Measurements from ENCODE around the gene ALG14. TPM values are rescaled to one million over a fixed set of nuclear protein-coding genes. Genes with fewer than 3 reads are reported as not detected.
"Not testable (repeated sequence)": the region's sequence is repeated elsewhere in the genome, so short reads cannot be mapped to it uniquely, and the experiment has no call there.

ALG14 gene
- total RNA-seq, 1 donor from 2014 or later = 10.5 TPM

DNA sequence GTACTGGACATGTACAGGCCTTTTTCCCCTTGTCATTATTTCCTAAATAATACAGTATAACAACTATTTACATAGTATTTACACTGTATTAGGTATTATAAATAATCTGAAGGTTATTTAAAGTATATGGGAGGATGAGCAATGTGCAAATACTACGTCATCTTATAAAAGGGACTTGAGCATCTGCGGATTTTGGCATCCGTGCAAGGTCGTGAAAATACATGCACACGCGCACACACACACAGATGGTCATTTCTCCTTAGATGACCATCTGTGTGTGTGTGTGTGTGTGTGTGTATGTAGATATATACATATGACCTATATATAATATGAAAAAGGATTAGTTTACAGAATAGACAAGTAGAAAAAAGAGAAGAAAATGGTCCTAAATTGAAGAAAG lies 15.4 kb downstream of the ALG14 start:
- H3K4me1 Mint-ChIP-seq (ENCODE audit: low read depth) = peaks cover 6% of the 10 kb centered on the region
- H3K4me3 Mint-ChIP-seq (ENCODE audit: low read depth) = no peak overlapping the region
- H3K36me3 Mint-ChIP-seq (ENCODE audit: insufficient read depth) = peaks cover 15% of the 10 kb centered on the region
- H3K27me3 Mint-ChIP-seq = no peaks in the 10 kb centered on the region
- H3K9me3 Mint-ChIP-seq (ENCODE audit: low read depth) = peaks cover 2% of the 10 kb centered on the region
- no peak overlapping the region for H3K27ac Mint-ChIP-seq
- no peak for DNase-seq (ENCODE audit: low spot score, unreplicated experiment)
- TF ChIP-seq, protein P1, sequence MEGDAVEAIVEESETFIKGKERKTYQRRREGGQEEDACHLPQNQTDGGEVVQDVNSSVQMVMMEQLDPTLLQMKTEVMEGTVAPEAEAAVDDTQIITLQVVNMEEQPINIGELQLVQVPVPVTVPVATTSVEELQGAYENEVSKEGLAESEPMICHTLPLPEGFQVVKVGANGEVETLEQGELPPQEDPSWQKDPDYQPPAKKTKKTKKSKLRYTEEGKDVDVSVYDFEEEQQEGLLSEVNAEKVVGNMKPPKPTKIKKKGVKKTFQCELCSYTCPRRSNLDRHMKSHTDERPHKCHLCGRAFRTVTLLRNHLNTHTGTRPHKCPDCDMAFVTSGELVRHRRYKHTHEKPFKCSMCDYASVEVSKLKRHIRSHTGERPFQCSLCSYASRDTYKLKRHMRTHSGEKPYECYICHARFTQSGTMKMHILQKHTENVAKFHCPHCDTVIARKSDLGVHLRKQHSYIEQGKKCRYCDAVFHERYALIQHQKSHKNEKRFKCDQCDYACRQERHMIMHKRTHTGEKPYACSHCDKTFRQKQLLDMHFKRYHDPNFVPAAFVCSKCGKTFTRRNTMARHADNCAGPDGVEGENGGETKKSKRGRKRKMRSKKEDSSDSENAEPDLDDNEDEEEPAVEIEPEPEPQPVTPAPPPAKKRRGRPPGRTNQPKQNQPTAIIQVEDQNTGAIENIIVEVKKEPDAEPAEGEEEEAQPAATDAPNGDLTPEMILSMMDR (IDR thresholded peaks at IDR 0.05; ENCODE audit: unreplicated experiment) = no peak

DNA sequence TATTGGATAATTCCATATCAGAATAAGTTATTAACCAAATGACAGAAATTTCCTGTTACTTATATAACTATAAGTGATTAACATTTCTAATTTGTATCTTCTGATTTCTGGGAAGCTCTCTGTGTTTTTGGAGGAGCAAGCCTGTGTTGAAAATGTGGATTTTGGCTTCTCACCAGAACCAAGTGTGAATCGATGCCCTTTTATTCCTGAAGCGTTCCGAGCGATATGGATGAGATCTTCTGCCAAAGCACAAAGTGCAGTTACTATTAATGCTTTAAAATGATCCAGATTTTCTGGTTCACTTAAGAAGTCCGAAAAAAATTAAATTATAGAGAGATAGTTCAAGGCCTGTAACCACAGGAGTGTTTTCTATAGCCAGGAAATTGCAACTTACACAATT lies 22.8 kb downstream of the ALG14 start:
- Mint-ChIP-seq H3K27me3 (no peaks in the 10 kb centered on the region), H3K36me3 (ENCODE audit: insufficient read depth) (no peaks in the 10 kb centered on the region), H3K9me3 (ENCODE audit: low read depth) (no peaks in the 10 kb centered on the region), H3K27ac (no peak overlapping the region), H3K4me1 (ENCODE audit: low read depth) (peaks cover 3% of the 10 kb centered on the region), H3K4me3 (ENCODE audit: low read depth) (no peak overlapping the region)
- DNase-seq (ENCODE audit: low spot score, unreplicated experiment) = no peak
- TF ChIP-seq, protein P1 (IDR thresholded peaks at IDR 0.05; ENCODE audit: unreplicated experiment) = no peak

GRCh38 chr1:95048317-95048716 lies 24.4 kb downstream of the ALG14 start:
- H3K27ac Mint-ChIP-seq = no peak overlapping the region
- H3K4me1 Mint-ChIP-seq (ENCODE audit: low read depth) = peaks cover 3% of the 10 kb centered on the region
- H3K27me3 Mint-ChIP-seq = no peaks in the 10 kb centered on the region
- no peak for DNase-seq (ENCODE audit: low spot score, unreplicated experiment)
- no peaks in the 10 kb centered on the region for H3K36me3 Mint-ChIP-seq (ENCODE audit: insufficient read depth)
- TF ChIP-seq, protein P1 (IDR thresholded peaks at IDR 0.05; ENCODE audit: unreplicated experiment) = no peak
- H3K4me3 Mint-ChIP-seq (ENCODE audit: low read depth) = no peak overlapping the region
- H3K9me3 Mint-ChIP-seq (ENCODE audit: low read depth) = no peaks in the 10 kb centered on the region

DNA sequence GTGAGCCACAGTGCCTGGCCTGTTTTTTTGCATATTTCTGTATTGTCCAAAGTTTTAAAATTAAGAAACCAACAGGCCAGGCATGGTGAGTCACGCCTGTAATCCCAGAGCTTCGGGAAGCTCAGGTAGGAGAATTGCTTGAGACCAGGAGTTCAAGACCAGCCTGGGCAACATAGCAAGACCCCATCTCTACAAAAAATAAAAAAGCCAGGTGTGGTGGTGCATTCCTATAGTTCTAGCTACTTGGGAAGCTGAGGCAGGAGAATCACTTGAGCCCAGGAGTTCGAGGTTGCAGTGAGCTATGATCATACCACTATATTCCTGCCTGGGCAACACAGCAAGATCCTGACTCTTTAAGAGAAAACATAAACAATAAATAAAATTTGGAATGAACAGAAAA lies 25.1 kb downstream of the ALG14 start:
- H3K9me3 Mint-ChIP-seq (ENCODE audit: low read depth); DNase-seq (ENCODE audit: low spot score, unreplicated experiment): not testable (repeated sequence)

DNA sequence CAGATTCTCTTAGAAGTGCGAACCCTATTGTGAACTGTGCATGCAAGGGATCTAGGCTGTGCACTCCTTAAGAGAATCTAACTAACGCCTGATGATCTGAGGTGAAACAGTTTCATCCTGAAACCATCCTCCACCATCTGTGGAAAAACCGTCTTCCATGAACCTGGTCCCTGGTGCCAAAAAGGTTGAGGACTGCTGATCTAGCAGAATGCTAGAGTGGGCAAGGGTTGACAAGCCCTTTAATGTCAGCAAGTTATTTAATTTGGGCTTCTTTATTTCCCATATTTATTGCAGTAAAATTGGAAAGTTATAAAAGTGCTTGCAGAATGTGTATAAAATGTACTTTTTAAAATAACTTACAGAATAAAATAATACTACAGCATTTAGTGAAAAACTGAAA lies 26.4 kb downstream of the ALG14 start:
- TF ChIP-seq, protein P1 (IDR thresholded peaks at IDR 0.05; ENCODE audit: unreplicated experiment) = no peak
- Mint-ChIP-seq H3K9me3 (ENCODE audit: low read depth) (no peaks in the 10 kb centered on the region), H3K27me3 (no peaks in the 10 kb centered on the region), H3K4me1 (ENCODE audit: low read depth) (peaks cover 4% of the 10 kb centered on the region), H3K4me3 (ENCODE audit: low read depth) (no peak overlapping the region), H3K27ac (no peak overlapping the region), H3K36me3 (ENCODE audit: insufficient read depth) (no peaks in the 10 kb centered on the region)
- DNase-seq (ENCODE audit: low spot score, unreplicated experiment) = no peak

More for the DNA sequence above, 25.1 kb downstream of the ALG14 start:
- H3K27ac Mint-ChIP-seq; H3K4me1 Mint-ChIP-seq (ENCODE audit: low read depth); H3K36me3 Mint-ChIP-seq (ENCODE audit: insufficient read depth); H3K27me3 Mint-ChIP-seq; H3K4me3 Mint-ChIP-seq (ENCODE audit: low read depth): not testable (repeated sequence)

DNA sequence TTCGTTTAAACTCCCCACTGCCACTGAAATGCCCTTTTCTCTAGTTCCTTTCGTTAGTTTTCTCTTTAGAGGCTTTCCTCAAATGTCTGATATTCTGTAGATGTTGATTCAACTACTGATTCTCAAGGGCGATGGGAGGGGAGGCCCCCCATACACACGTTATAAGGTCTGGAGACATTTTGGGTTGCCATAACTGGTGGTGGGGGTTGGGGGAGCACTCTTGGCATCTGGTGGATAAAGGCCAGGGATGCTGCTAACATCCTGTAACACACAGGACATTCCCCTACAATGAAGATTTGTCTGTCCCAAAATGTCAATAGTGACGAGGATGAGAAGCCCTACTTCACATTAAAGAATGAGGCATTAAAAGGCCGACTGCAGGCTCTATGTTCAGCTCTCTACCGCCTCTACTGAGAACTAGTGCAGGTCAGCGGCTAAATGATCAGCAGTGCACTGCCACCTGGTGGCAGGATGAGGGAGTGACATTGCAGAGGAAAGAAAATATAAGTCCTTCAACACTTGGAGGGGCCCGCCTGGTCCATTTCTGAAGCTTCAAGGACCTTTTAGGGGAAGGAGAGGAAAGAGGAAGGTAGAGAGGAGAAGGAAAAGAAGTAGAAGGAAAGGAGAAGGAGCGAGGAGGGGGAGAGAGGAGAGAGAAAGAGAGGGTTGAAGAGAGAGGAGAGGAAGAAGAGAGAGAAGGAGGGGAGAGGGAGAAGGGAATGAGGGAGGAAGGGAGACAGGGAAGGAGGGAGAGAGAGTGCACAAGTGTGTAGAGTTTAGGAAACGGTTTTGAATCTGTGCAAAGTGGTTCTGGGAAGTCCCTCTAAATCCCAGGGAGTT lies 29.4 kb downstream of the ALG14 start:
- no peaks in the 10 kb centered on the region for H3K27me3 Mint-ChIP-seq
- H3K9me3 Mint-ChIP-seq (ENCODE audit: low read depth) = no peaks in the 10 kb centered on the region
- DNase-seq (ENCODE audit: low spot score, unreplicated experiment) = peak; percentile 68
- no peak overlapping the region for H3K4me3 Mint-ChIP-seq (ENCODE audit: low read depth)
- TF ChIP-seq, protein P1 (IDR thresholded peaks at IDR 0.05; ENCODE audit: unreplicated experiment) = peak; percentile 99
- H3K27ac Mint-ChIP-seq = no peak overlapping the region
- H3K4me1 Mint-ChIP-seq (ENCODE audit: low read depth) = peaks cover 1% of the 10 kb centered on the region
- no peaks in the 10 kb centered on the region for H3K36me3 Mint-ChIP-seq (ENCODE audit: insufficient read depth)
